Erythroblast (primary cell): ENCODE results near the gene MMP7.

Source experiments
- DNase-seq, 2 experiments: peaks; one replicate each; lab custom pipeline; 2025; lab: John Stamatoyannopoulos, UW
- GATA1 ChIP-seq: IDR thresholded peaks from 2 replicates; pipeline ENCODE4 v1.6.1; 2011; ENCODE audit warnings: low read depth, mild to moderate bottlenecking, control low read depth, low read length, moderate library complexity
- POLR2A ChIP-seq: IDR thresholded peaks from 2 replicates; pipeline ENCODE4 v1.6.1; 2011; ENCODE audit warnings: mild to moderate bottlenecking, low read length

Gene MMP7

DNA sequence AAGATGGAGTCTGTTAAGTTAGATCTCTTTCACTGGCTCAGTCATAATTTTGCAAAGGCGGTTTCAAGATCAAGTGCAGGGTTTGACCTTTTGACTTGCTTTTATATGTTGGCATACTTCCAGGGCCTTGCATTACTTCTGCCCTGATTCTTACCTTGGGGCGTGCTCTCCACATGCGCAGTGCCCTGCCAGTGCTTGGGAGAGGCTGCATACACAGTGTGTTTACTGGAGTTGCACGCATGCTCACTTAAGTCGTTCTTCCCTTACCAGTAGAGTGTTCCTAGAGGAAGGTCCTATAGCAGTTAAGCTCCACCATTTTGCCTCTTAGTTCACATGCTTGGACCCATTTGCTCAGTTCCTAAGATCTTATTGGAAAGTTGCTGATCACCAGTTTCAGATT, 57.0 kb downstream of the MMP7 start:
- no peak for DNase-seq
- TF ChIP-seq POLR2A (no peak), GATA1 (no peak)

- no peak for DNase-seq
- TF ChIP-seq POLR2A (no peak), GATA1 (no peak)
These were observed 58.4 kb downstream of the MMP7 start for GRCh38 chr11:102472127-102472526.

- TF ChIP-seq POLR2A = no peak
- no peak for TF ChIP-seq GATA1
- DNase-seq = no peak
These were observed 59.1 kb downstream of the MMP7 start for GRCh38 chr11:102471474-102471873.
